Caco-2 (cell line): ENCODE measurements around the gene TEK. TPM values are rescaled to one million over a fixed set of nuclear protein-coding genes. Genes with fewer than 3 reads are reported as not detected.

Experiments
- BruUV-seq: library from RNA; stranded (reverse); fragments of 400-500 nt; replicated peaks from 2 replicates; lab custom pipeline; 2021; lab: Mats Ljungman, UMichigan
- CTCF ChIA-PET: fragments of 300-600 bp; sonication (Branson Sonifier 250); formaldehyde crosslinking; loops from one replicate; lab custom pipeline; 2022; ENCODE audit warnings: antibody characterized with exemption; lab: Charles Lee
- POLR2A ChIA-PET: fragments of 300-600 bp; sonication (Branson Sonifier 250); formaldehyde crosslinking; loops from one replicate; lab custom pipeline; 2022; ENCODE audit warnings: antibody characterized with exemption; lab: Charles Lee
- DNase-seq, 2 experiments: peaks; one replicate each; pipeline versions ENCODE4 v3.0.0 to v3.0.0-alpha.2; 2020 to 2022
- H3K27me3 ChIP-seq: replicated peaks from 2 replicates; pipeline ENCODE4 v1.6.0; 2011; ENCODE audit warnings: low read length; ENCODE audit not compliant: control insufficient read depth, insufficient read depth
- H3K36me3 ChIP-seq: 2 replicates; pipeline ENCODE4 v1.5.1; 2011; ENCODE audit warnings: low read length; ENCODE audit not compliant: control insufficient read depth, insufficient read depth
- H3K4me1 ChIP-seq: fragments of 250-450 bp; sonication (Bioruptor Pico); 2 replicates; pipeline ENCODE4 v1.5.1; 2020; ENCODE audit warnings: mild to moderate bottlenecking
- H3K4me3 ChIP-seq: 2 replicates; pipeline ENCODE4 v1.5.1; 2011; ENCODE audit warnings: low read depth, mild to moderate bottlenecking, control low read depth, low read length
- H3K9me3 ChIP-seq: fragments of 250-450 bp; sonication (Bioruptor Pico); 2 replicates; pipeline ENCODE4 v1.5.1; 2020; ENCODE audit warnings: mild to moderate bottlenecking, moderate library complexity
- H3K27ac Mint-ChIP-seq: one replicate; pipeline ENCODE4 v1.8.0; 2022; ENCODE audit warnings: mixed read lengths; ENCODE audit not compliant: unreplicated experiment
- H3K27me3 Mint-ChIP-seq: one replicate; pipeline ENCODE4 v1.8.0; 2022; ENCODE audit warnings: mixed read lengths; ENCODE audit not compliant: insufficient read depth, unreplicated experiment
- H3K36me3 Mint-ChIP-seq: one replicate; pipeline ENCODE4 v1.8.0; 2022; ENCODE audit warnings: mild to moderate bottlenecking, mixed read lengths; ENCODE audit not compliant: insufficient read depth, unreplicated experiment
- H3K4me1 Mint-ChIP-seq: one replicate; pipeline ENCODE4 v1.8.0; 2022; ENCODE audit warnings: low read depth, mixed read lengths; ENCODE audit not compliant: unreplicated experiment
- H3K4me3 Mint-ChIP-seq: one replicate; pipeline ENCODE4 v1.8.0; 2022; ENCODE audit warnings: mild to moderate bottlenecking, moderate library complexity, mixed read lengths; ENCODE audit not compliant: unreplicated experiment
- H3K9me3 Mint-ChIP-seq: one replicate; pipeline ENCODE4 v1.8.0; 2022; ENCODE audit warnings: mixed read lengths; ENCODE audit not compliant: unreplicated experiment
- intact Hi-C: fragments of 100-400 bp; cut with micrococcal nuclease; formaldehyde crosslinking; loops from one replicate; pipeline ENCODE4 v1.10.0; 2022; ENCODE audit not compliant: unreplicated experiment
- total RNA-seq: library from RNA; stranded (reverse); gene quantifications from 2 replicates; pipeline ENCODE4 v1.2.3, GENCODE V29; 2022
- TF ChIP-seq, protein P1 (sequence below), 2 experiments: fragments of 200-600 bp in 1 of 2; IDR thresholded peaks; 1 replicate in 1 of 2; 2 replicates in 1 of 2; pipeline versions ENCODE4 v1.5.1 to v1.8.0; 2011 to 2022; ENCODE audit warnings: antibody characterized with exemption in 1 of 2, control low read depth in 1 of 2, inconsistent platforms in 1 of 2, low read depth in 1 of 2, low read length in 1 of 2, mild to moderate bottlenecking in 1 of 2, moderate library complexity in 1 of 2; ENCODE audit not compliant: insufficient read depth in 1 of 2, severe bottlenecking in 1 of 2, unreplicated experiment in 1 of 2

Gene TEK
- total RNA-seq, 1 experiment from 2014 or later = not detected

DNA sequence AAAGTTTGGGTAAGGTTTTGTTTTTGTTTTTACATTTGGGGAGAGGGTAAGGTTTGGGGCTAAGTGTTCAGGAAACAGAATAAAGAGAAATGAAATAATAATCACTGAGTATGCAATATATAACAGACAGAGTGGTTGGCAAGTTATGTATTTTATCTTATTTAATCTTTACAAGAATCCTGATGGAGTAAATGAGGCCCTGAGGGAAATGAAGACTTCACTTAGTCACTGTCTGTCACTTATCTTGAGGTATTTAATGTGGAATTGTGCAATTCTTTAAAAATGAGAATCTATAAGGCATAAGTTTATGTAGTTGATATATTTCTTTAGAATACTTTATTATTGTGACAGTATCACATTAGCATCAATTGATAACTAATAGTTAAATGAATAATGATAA lies 48.1 kb downstream of the TEK start:
- no peaks in the 10 kb centered on the region for H3K36me3 Mint-ChIP-seq
- Histone ChIP-seq H3K9me3 (no peaks in the 10 kb centered on the region), H3K4me1 (no peaks in the 10 kb centered on the region), H3K27me3 (no peaks in the 10 kb centered on the region), H3K36me3 (no peaks in the 10 kb centered on the region), H3K4me3 (no peak overlapping the region)
- intact Hi-C loops = no loop called here
- no peaks in the 10 kb centered on the region for H3K9me3 Mint-ChIP-seq
- no peak for DNase-seq
- POLR2A ChIA-PET = no interaction called here
- CTCF ChIA-PET = no interaction called here
- no peak overlapping the region for H3K4me3 Mint-ChIP-seq
- BruUV-seq = no TSS peak
- no peaks in the 10 kb centered on the region for H3K4me1 Mint-ChIP-seq
- H3K27me3 Mint-ChIP-seq = no peaks in the 10 kb centered on the region
- no peak overlapping the region for H3K27ac Mint-ChIP-seq
- TF ChIP-seq, protein P1, sequence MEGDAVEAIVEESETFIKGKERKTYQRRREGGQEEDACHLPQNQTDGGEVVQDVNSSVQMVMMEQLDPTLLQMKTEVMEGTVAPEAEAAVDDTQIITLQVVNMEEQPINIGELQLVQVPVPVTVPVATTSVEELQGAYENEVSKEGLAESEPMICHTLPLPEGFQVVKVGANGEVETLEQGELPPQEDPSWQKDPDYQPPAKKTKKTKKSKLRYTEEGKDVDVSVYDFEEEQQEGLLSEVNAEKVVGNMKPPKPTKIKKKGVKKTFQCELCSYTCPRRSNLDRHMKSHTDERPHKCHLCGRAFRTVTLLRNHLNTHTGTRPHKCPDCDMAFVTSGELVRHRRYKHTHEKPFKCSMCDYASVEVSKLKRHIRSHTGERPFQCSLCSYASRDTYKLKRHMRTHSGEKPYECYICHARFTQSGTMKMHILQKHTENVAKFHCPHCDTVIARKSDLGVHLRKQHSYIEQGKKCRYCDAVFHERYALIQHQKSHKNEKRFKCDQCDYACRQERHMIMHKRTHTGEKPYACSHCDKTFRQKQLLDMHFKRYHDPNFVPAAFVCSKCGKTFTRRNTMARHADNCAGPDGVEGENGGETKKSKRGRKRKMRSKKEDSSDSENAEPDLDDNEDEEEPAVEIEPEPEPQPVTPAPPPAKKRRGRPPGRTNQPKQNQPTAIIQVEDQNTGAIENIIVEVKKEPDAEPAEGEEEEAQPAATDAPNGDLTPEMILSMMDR (IDR thresholded peaks at IDR 0.05; ENCODE audit: insufficient read depth in 1 of 2, low read depth in 1 of 2, low read length in 1 of 2, severe bottlenecking in 1 of 2, unreplicated experiment in 1 of 2) = no peak

GRCh38 chr9:27157736-27158135 lies 48.7 kb downstream of the TEK start:
- no peaks in the 10 kb centered on the region for H3K4me1 ChIP-seq
- Mint-ChIP-seq H3K4me1 (no peaks in the 10 kb centered on the region), H3K27ac (no peak overlapping the region), H3K36me3 (no peaks in the 10 kb centered on the region), H3K27me3 (no peaks in the 10 kb centered on the region), H3K9me3 (no peaks in the 10 kb centered on the region), H3K4me3 (no peak overlapping the region)
- no peak overlapping the region for H3K4me3 ChIP-seq
- TF ChIP-seq, protein P1 (IDR thresholded peaks at IDR 0.05; ENCODE audit: insufficient read depth in 1 of 2, low read depth in 1 of 2, low read length in 1 of 2, severe bottlenecking in 1 of 2, unreplicated experiment in 1 of 2) = no peak
- ChIA-PET CTCF (no interaction called here), POLR2A (no interaction called here)
- intact Hi-C loops = no loop called here
- H3K27me3 ChIP-seq = no peaks in the 10 kb centered on the region
- no peak for DNase-seq
- H3K9me3 ChIP-seq = no peaks in the 10 kb centered on the region
- no peaks in the 10 kb centered on the region for H3K36me3 ChIP-seq
- no TSS peak for BruUV-seq

GRCh38 chr9:27160636-27161035 lies 51.6 kb downstream of the TEK start:
- no peaks in the 10 kb centered on the region for H3K4me1 Mint-ChIP-seq

More at GRCh38 chr9:27160636-27161035, 51.6 kb downstream of the TEK start:
- CTCF ChIA-PET = no interaction called here
- no peak for DNase-seq
- intact Hi-C loops = no loop called here
- Mint-ChIP-seq H3K27ac (no peak overlapping the region), H3K36me3 (no peaks in the 10 kb centered on the region), H3K4me3 (no peak overlapping the region), H3K27me3 (no peaks in the 10 kb centered on the region), H3K9me3 (no peaks in the 10 kb centered on the region)
- Histone ChIP-seq H3K9me3 (no peaks in the 10 kb centered on the region), H3K4me1 (no peaks in the 10 kb centered on the region), H3K27me3 (no peaks in the 10 kb centered on the region), H3K36me3 (no peaks in the 10 kb centered on the region), H3K4me3 (no peak overlapping the region)
- POLR2A ChIA-PET = no interaction called here
- no TSS peak for BruUV-seq
- TF ChIP-seq, protein P1 (IDR thresholded peaks at IDR 0.05; ENCODE audit: insufficient read depth in 1 of 2, low read depth in 1 of 2, low read length in 1 of 2, severe bottlenecking in 1 of 2, unreplicated experiment in 1 of 2) = no peak
